M059J (cell line): Measurements from ENCODE around the gene SMARCA2. TPM values are rescaled to one million over a fixed set of nuclear protein-coding genes. Genes with fewer than 3 reads are reported as not detected.
A peak's percentile ranks its signal among the peaks of the same experiment; 100 is the strongest.

ENCODE experiments used
- DNase-seq: peaks from one replicate; pipeline ENCODE4 v3.0.0-alpha.2; 2012; ENCODE audit warnings: low read depth
- total RNA-seq: library from RNA; depleted of rRNA; stranded (reverse); fragments of >200 nt; shearing (Covaris generic); gene quantifications from 2 replicates; pipeline ENCODE4 v1.2.3, GENCODE V29; 2014

Gene SMARCA2
- total RNA-seq, 1 experiment from 2014 or later, result 75.0 TPM

DNA sequence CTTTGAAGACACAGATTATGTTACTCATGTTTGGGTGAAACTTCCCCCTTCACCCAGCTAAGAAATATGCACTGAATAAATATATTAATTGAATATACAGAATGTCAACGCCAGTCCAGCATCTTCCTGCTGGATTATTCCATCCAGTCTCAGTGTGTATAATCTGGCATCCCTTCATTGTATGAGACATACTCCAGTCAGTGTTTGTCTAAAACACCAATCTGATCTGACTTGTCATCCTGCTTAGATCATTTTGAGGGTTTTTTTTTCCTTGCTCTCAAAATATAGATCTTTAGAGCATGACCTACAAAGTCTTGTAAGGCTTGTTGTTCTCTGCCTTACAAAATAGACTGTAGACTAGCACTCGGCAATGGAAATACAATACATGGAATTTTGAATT, 195.1 kb downstream of the SMARCA2 start:
- peak; percentile 11 for DNase-seq

DNA sequence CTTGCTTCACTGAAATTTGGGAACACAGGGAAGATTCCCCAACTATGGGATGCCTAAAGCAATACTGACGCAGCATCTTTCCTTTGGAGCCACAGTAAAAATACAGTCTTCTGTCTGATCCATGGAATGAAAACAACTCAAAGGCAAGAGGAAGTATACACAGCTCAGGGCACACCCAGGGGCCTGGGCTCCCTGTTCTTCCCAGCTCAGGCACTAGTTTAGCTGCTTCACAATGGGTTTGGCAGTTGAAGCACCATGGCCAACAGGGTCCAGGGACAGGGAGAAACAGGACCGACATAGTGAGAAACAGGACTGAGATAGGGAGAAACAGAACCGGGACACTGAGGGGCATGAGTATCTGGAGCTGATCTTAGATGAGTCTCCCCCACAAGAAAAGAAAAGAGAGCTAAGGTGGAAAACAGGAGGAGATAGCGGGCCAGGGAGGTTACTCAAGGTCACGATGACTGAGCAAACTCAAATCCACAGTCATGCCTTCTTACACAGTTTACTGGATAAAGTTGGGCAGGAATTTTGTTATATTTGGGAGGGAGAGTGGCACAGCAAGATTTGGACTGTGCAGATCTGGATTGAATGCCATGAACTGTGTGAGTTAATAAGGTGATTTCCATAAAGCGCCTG, 198.8 kb downstream of the SMARCA2 start:
- no peak for DNase-seq

DNA sequence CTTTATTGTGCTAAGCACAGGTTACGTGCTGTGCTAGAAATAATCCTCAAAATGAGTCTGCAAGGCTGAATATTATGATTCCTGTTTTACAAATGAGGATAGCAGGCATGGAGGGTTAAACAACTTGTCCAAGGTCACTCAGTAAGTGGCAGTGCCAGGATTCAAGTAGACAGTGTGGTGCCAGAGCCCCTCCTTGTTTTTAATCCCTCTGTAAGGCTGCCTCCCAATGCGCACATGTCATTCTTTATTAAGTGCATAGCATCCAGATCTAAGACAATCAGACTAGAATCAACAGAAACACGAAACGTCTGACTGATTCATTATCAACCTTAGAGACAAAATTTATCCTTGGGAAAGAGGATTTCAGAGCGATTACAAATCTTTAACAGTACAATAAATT, 199.6 kb downstream of the SMARCA2 start:
- DNase-seq, result no peak

DNA sequence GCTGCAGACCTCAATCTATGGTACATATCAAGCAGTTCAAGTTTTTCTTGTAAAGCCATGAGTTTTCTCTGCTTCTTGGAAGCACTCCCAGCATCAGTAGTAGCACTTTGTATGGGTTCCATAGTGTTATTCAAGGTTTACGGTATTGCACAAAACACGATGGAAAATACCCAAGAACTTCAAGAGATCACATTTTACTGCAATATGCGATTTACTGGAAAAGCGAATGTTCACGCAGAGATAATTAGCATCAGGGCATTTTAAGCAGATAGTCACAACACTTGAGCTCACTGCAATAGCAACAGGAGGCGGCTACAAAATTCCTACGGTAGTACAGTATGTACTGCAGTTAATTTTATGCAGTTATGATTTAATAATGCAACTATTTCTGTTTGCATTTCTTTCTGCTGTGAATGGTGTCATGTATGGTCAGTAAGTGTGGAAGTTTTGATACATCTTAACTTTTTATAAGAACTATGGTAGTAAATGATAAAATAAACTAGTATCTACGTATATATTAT, 200.8 kb downstream of the SMARCA2 start:
- no peak for DNase-seq

DNA sequence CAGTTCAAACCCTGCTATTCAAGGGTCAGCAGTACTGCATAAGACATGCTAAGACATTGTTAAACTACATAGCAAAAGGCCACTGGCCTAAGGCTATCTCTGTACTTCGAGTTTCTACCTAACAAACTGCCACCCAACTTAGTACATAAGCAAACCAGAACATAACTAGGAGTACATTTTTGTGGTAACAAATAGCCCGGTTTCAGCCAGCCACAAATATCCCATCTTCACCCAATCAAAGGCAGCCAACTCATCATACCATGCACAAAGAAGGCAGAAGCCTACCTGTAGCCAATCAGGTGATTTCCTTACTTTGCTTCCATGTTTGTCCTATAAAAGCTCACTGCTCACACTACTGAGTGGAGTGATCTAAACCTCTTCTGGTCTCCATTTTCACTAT, 201.4 kb downstream of the SMARCA2 start:
- DNase-seq, result peak; percentile 87

DNA sequence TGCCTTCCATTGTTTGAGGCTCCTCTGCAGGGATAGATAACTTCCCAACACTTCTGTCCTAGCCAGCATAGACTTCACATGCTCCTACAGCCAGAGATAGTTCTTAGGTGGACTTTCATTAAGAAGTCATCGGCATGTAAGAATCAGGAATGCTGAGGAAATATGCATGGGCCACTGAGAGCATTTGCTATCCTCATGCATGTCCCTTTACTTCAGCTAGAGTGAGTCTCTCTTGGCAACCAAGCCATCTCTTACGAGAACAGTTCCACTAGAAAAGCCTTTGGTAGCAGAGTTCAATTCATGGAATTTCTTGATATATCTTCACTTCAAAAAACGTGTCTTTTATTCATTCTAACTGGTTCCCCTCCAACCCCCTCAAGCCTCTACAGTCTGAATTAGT, 202.4 kb downstream of the SMARCA2 start:
- DNase-seq, result no peak

DNA sequence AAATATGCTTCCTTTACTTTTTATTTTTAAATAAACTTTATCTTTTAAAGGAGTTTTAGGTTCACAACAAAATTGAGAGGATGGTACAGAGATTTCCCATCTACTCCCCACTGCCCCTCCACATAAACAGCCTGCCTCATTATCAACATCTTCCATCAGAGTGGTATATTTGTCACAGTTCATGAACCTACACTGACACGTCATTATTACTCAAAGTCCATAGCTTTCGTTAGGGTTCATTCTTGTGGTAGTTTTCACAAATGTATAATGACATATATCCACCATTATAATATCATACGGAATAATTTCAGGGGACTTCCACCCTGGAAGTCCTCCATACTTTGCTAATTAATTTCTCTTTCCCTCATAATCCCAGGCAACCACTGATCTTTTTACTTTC, 204.9 kb downstream of the SMARCA2 start:
- DNase-seq, result peak; percentile 45

DNA sequence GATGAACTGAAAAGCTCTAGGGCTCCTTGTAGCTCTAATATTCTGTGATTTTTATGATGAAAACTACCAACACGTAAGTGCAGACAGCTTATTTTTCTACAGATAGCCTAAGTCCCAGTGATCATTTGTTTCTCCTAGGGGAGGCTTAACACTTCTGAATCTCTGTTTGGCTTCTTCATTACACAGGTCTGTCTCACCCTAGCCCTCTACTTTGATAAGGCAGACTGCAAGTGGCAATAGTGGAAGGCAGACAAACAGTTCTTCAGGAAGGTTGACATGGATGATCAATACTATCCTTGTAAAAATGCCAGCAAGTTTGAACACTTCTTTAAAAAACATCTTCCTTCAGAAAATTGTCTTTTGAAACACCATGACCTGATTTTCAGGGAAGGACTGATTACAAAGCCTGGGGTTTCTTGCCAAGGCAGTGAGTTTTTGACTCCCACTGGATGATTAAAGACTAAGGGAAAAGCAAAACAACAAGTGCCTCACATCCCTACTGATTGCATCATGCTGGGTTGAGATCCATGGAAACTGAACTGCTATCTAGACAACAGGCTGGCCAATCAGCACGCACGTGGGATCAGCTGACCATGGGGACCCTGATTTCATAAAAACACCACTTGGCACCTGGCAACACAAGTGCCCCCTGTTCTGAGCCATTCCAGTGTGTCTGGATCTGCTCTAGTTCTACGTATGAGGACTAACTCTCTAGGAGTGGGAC, 212.2 kb downstream of the SMARCA2 start:
- peak; percentile 18 for DNase-seq

DNA sequence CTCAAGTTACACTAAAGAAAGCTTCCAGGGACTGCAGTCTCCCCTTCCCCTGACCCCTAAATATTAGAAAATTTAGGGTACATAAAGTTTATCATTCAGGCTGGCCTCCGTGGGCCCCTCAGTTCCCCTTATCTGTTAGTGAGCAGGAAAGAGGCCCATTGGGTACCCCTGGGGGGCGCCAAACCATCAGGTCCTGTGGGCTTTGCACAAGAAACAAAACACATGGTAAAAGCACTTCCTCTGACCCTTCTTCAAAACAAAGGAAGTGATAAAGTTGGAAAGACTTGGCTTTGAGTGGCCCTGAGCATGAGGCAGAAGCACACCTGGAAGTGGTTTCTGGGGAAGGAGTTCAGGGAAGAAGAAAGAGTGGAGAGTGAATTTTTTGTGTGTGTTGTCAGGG, 213.0 kb downstream of the SMARCA2 start:
- DNase-seq, result peak; percentile 22

DNA sequence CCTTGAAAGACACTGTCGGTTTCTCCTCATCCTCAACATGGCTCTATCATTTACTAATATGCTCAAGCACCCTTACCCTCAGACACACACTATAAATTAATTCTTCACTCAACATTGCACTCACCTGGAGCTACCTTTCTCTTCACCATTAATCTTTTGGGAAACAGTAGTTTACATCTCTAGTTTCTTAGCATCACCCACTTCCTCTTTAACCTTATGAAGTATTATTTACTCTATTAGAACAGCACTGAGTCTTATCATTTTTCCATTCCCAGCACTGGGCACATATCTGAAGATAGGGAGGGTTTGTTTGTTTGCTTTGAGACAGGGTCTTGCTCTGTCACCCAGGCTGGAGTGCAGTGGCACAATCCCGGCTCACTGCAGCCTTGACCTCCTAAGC, 213.5 kb downstream of the SMARCA2 start:
- DNase-seq, result no peak

DNA sequence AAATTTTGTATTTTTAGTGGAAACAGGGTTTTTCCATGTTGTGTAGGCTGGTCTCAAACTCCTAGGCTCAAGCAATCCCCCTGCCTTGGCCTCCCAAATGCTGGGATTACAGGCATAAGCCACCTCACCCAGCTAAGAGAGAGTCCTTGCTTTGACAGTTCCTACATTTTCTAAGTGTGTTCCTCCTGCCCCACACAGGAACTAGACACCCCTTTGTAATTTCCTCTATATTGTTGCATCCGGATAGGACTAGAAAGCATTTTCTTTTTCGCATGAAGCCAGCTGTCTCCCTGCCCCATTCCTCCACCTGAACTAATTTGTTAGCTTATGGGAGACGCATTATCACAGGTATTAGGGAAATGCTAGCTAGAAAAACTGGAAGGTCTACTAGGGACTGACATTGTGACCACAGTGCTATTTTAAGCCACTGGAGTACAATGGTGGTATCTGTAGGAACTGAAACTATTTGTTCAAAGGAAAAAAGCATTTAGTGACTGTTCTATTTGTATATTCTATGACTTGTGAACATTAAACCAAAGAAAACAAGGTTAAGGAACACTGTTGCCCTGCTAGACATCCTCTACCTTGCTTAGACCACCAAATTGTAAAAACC, 214.1 kb downstream of the SMARCA2 start:
- no peak for DNase-seq

DNA sequence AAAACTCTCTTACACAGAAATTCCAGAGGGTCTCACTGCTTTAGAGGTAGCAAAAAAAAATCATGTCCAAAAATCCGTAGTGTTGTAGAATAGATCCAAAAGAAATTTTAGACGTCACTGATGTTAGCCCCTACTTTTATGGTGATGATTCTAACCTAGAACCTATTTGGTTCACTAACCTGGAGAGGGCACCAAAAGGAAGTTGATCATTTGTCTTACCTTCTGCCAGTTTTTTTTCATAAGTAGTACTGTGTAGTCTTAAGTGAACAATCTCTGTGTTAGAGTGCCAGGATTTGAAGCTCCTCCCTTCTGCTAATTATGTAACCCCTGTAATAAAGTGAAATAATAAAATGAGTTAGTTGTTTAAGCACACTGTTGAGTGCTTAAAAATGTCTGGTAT, 215.2 kb downstream of the SMARCA2 start:
- no peak for DNase-seq

DNA sequence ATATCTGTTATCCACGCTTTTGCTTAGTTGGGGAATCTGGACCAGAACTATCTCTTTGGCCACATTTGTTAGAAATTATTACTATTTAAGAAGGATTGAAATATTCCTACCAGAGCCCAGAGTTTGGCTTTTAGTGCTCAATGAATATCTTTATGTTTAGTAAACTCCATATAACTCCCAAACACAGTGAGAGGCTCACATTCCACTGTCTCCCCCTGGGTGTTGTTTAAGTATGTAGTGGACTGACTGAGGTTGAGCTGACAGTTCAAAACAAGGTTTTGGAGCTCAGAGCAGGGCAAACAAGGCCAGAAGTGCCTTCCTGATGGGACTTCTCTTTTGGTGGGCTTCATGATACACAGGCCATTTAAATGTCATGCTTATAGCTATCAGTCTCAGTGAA, 216.0 kb downstream of the SMARCA2 start:
- DNase-seq, result no peak

DNA sequence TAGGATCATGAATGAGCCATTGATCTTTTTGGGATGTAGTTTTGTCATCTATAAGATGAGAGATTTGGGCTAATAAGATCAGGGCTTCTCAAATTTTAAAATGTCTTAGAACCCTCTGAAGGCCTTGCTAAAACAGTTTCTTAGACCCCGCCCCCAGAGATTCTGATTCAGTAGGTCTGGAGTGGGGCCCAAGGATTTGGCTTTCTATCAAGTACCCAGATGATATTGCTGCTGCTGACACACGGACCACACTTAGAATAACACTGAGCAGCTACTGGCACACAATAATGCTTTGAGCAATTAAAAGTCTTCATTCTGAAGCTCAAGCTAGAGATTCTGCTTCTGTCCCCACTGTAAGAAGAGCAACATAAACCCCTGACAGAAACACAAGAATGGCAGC, 216.7 kb downstream of the SMARCA2 start:
- DNase-seq, result peak; percentile 53

DNA sequence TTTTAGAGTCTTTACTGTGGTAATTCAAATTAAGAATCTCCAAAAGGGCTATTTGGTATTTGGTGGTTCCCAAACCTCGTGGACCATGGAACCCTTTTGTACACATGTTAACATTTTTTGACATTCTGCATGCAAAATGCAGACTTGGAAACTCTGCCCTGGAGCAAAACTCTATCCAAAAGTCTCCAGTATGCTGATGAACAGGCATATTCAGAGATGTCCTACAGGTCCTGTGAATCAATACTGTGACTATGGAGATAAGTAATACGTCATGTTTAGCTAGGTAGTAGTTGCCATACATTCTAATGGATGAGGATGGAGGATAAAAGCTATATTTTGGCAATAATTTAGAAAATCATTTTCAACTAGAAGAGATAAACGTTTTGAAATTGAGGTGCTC, 218.1 kb downstream of the SMARCA2 start:
- DNase-seq, result no peak

DNA sequence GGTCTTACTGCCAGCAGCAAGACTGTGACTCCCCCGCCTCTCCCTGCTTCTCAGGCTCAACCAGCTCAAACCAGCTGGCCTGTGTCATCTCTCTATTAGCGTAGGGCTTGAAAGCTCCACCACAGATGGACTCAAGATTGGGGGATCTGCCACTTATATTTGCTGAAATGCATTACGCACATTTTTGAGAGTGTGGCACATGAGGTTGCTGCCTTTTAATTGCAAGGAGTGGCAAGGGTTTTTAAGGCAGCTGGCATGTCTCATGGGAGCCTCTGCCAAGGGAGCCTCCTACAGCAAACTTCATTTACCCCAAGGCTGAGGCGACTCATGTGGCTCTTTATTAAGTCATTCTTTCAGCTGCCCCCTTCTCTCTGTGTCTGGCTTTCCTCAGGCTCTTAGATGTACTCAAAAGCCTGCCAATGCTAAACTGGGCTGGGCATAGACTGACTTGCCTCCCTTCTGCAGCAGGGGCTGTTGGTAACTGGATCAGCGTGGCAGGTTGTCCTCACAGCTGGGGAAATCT, 219.3 kb downstream of the SMARCA2 start:
- peak; percentile 22 for DNase-seq

DNA sequence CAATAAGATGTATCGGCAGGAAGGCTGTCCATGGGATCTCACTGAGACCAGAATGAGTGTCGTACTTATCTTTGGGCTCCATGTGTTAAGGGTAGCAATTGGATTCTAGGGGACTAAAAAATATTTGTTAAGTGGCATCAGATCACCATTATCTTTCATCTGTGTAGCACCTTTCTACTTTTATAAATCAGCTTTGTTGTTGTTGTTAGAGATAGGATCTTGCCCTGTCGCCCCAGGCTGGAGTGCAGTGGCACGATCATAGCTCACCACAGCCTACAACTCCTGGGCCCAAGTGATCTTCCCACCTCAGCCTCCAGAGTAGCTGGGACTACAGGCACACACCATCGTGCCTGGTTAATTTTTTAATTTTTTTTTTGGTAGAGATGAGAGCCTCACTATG, 220.5 kb downstream of the SMARCA2 start:
- DNase-seq, result no peak

DNA sequence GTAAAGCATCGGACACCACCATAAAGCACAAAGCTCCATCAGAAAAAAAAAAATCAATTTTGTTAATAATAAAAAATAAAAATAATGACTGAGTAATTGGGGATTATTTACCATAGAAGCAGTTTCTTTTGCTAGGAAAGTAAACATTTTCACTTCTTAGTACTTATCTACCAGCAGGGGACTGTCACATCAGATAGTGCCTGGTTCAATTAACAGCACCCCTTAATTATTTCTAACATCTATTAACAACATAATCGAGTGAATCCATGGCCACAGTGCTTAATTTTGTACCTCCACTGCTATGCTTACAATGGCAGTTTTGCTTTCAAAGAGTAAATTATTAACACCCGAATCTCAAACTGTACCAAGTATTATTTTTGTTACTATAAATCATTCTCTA, 221.7 kb downstream of the SMARCA2 start:
- DNase-seq, result no peak

DNA sequence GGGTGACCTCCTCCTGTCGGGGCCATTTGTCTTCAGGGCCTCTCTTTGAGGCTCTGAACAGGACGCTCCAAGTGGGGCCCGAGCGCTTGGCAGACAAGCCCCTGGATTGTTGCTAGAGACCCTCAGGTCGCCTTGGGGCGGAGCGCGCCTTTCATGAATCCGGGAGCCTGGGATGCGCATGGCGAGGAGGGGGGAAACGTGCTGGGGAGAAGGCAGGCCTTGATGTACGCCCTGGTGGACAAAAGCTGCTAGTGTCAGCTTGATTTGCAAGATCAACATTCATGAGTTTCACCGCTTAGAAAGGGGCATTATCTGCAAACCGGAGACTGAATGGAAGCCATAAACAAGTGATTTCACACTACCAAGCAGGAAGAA, 226.3 kb downstream of the SMARCA2 start:
- peak; percentile 73 for DNase-seq

DNA sequence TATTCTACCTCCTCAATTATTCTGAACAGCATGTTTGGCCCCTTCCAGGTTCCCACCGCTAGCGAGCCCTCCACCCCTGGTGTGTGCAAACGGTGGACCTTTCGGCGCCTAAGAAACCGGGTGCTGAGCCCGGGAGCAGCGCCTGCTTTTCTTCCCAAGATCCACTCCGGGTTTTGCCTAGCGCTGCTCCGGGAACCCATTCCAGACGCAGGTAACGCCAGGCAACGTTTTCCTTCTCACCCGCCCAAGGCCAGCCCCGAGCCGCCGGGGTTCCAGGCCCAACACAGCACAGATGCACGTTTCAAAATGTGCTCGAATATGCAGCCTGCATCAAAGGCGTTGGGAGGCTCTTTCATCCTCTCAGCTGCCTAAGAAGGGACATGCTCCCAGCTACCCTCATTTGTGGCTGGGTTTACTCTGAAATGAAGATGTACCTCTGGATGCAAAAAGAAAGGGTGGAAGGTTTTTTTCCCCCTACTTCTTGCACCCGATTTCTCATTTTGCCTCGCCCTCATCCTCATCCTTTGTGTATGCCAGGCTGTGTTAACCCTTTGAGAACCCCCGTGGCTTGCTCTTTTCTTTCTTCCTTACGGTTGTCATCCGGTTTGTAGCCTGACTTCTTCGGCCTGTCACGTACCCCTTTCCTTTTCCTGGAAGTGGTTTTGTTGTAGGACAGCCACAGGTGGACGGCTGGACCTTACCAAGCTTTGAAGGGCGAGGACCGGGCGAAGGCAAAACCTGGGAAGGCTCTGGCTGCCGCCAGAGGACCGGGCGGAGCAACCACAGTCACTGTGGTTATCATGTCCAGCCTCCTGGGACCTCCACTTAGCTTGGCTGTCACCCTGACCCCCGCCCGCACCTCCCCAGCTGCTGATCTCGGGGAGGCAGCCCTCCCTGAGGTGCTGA, 226.9 kb downstream of the SMARCA2 start:
- DNase-seq, result peak; percentile 73

DNA sequence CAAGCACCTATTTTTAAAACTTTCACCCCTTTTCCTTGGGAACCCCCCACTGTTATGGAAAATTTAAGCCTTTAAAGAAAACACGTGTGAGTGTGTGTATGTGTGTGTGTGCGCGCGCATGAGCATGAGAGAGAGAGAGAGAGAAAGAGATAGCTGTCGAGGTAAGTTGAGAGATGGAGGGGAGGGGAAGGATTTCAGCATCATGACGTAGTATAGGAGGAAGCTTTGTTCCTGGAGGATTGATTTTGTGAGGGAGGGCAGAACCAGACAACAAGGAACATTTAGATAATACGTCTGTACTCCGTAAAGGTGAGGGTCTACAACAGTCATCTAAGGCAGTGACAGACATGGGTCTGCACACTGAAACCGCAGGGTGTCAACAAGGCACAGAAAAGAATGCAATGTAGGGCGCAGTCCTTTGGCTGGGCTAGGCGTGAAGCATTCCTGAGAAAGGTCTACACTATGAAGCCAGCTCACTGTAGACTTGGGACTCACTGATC, 227.7 kb downstream of the SMARCA2 start:
- no peak for DNase-seq
